Fibroblast of villous mesenchyme (primary cell): ENCODE measurements around the gene NR4A3. TPM values are rescaled to one million over a fixed set of nuclear protein-coding genes. Genes with fewer than 3 reads are reported as not detected.
A peak's percentile ranks its signal among the peaks of the same experiment; 100 is the strongest.

Experiments used
- DNase-seq: peaks from one replicate; pipeline ENCODE4 v3.0.0-alpha.2; 2010; ENCODE audit warnings: low read depth
- H3K4me3 ChIP-seq: 2 replicates; pipeline ENCODE4 v1.5.1; 2011; ENCODE audit warnings: low read depth, mild to moderate bottlenecking, low read length
- total RNA-seq: library from RNA; depleted of rRNA; stranded (reverse); fragments of >200 nt; gene quantifications from 2 replicates; pipeline ENCODE4 v1.2.3, GENCODE V29; 2012
- TF ChIP-seq, protein P1 (sequence below): IDR thresholded peaks from 2 replicates; pipeline ENCODE4 v1.5.1; 2012; ENCODE audit warnings: low read depth, mild to moderate bottlenecking, low read length; ENCODE audit not compliant: insufficient read depth

Gene NR4A3
- total RNA-seq, 1 donor = under 0.01 TPM

DNA sequence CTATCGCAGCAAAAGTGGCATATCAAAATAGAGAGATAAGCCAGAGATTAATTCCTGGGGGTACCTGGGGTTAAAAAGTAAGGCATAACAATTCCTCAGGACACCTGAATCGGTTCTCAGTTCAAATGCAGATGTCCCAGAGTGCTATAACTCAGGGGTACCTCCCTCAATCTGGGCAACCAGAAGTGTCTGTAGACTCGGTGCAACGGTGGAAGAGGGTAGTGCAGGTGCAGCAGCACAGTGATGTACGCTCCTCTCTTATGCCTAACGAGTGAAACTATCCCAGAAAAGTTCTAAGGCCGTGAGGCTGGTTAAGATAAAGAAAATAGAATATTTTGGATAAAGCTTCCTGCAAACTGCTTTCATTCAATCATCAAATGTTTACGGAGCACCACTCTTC lies 7.9 kb upstream of the NR4A3 start:
- TF ChIP-seq, protein P1, sequence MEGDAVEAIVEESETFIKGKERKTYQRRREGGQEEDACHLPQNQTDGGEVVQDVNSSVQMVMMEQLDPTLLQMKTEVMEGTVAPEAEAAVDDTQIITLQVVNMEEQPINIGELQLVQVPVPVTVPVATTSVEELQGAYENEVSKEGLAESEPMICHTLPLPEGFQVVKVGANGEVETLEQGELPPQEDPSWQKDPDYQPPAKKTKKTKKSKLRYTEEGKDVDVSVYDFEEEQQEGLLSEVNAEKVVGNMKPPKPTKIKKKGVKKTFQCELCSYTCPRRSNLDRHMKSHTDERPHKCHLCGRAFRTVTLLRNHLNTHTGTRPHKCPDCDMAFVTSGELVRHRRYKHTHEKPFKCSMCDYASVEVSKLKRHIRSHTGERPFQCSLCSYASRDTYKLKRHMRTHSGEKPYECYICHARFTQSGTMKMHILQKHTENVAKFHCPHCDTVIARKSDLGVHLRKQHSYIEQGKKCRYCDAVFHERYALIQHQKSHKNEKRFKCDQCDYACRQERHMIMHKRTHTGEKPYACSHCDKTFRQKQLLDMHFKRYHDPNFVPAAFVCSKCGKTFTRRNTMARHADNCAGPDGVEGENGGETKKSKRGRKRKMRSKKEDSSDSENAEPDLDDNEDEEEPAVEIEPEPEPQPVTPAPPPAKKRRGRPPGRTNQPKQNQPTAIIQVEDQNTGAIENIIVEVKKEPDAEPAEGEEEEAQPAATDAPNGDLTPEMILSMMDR = no peak
- no peak for DNase-seq
- H3K4me3 ChIP-seq = no peak overlapping the region

DNA sequence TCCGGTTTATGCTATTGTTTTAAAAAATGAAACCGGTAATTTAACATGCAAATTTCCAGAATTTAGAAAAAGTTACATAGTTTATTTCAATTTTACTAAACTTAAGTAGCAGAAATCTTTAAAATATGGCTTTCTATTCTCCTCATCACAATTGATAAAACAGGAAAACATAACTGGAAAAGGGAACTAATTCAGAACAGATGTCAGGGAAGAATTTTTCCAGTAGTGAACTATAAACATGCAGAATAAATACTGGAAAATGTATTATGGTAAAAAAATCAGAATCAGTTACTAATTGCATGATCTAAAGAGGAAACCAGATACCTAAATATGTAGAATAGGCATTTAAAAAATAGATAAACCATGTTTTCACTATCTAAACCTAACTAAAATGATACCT lies 7.3 kb upstream of the NR4A3 start:
- DNase-seq = no peak
- H3K4me3 ChIP-seq = no peak overlapping the region
- TF ChIP-seq, protein P1 = no peak

DNA sequence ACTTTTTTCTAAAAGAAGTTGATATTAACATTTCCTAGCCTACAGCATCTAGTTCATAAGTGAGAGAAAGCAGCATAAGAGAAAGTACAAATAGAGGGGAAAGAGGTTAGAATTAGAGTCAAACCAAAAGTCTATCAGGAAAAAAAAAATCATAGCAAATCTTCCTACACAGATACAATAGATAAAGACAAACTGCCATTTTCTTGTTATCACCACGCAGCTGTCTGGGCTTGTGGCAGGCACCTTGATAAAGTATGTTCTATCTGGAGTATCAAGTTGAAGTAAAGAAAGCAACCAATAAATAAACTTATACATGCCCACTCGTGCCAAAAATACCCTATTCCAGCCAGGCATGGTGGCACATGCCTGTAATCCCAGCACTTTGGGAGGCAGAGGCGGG lies 5.3 kb upstream of the NR4A3 start:
- TF ChIP-seq, protein P1 = no peak
- H3K4me3 ChIP-seq = no peak overlapping the region
- no peak for DNase-seq

DNA sequence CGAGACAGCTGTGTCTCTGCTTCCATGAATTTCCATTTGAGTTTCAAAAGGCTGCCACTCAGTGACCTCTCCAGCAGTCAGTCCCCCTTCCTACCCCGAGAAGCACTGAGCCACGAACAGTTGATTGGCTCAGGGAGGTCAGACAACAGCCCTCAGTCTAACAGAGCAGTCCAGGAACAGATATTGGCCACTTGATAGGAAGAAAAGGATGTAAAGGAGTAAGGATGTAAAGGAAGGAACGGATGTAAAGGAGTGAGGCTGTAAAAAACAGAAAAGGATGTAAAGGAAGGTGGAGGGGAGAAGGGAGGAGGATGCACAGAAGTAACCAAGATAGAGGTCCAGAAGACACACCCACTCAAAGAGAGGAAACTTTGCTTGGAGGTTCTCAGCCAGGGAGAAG lies 3.2 kb upstream of the NR4A3 start:
- no peak for DNase-seq
- TF ChIP-seq, protein P1 = no peak
- H3K4me3 ChIP-seq = peak overlapping the region; percentile 77

DNA sequence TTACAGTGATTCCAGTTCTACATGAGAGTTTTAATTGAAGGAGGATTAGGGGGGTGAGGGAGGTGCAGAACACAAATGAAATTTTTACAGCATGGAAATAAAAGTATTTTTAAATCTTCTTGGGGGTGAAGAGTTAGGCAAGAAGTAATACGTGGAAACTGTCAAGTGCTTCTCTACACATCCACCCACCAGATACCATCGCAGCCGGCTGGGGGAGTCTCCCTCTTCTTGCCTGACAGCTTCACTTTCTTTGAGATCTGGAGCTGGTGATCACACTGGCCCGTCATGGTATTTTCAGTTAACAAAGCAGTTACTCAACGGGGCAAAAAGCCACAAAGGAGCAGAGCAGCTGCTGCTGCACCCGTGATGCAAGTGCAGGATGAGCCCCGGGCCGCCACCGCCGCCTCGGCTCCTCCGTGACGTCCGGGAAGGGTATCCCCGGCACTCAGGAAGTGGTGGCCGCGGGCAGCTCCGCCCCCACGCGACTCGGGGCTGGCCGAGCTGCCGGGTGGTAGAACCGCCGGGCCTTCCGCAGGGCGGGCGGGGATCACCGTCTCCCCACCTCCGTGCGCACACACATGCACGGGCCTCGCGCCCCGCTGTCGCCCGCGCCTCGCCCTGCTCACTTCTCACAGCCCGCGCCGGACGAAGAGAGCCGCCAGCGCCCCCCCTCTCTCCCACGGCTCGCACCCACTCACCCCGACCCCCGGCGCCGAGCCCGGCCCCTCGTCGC lies 2.4 kb upstream of the NR4A3 start:
- peak; percentile 96 for DNase-seq
- TF ChIP-seq, protein P1 = no peak
- H3K4me3 ChIP-seq = peak overlapping the region; percentile 77

DNA sequence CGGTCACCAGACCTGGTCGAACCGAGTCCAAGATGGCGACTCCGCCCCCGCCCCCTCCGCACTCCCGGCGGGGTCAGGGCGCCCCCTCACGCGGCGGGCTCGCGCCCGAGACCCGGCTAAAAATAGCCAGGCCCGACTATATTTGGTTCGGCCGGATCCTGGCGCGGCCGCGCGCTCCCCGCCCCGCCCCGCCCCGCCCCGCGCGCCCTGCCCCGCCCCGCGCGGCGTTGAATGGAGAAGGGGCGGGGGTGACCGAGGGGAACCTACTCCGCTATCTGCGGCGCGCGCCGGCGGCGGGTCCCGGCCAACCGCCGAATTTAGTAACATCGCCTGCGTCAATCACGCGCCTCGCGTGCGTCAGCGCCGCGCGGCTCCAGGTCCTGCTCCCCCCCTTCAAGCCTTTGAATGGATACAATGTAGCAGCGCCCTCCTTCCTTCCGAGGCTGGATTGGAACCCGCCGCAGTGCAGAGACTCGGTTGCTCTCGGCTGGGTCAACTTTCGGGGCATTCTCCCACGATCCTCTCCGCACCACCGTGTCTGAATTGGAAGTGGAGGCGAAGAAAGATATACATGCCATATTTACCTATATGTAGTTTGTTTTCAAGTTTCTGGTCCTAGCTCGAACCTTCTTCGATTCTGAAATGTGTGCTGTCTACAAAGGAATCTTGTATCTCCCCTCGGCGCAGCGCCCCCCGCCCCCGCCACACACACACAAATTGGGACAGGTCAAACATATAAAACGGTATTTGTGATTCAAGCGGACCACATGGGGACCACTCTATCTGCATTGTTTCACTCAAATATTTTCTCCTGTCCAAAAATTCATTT lies 1.6 kb upstream of the NR4A3 start:
- peak overlapping the region; percentile 91 for H3K4me3 ChIP-seq
- peak; percentile 98 for DNase-seq
- TF ChIP-seq, protein P1 = peak; percentile 6
